K562 (cell line): ENCODE data around the gene MAD2L1. TPM values are rescaled to one million over a fixed set of nuclear protein-coding genes. Genes with fewer than 3 reads are reported as not detected.

ENCODE experiments used
- ATAC-seq: fragments of 200-7000 bp; cut with Tn5 transposase; 3 replicates; pipeline ENCODE4 v1.9.1; 2020; ENCODE audit warnings: moderate library complexity
- BruUV-seq: library from RNA; stranded (reverse); fragments of 400-500 nt; replicated peaks from 2 replicates; lab custom pipeline; 2021; lab: Mats Ljungman, UMichigan
- CTCF ChIA-PET: fragments of 300-600 bp; formaldehyde crosslinking; extraction: SDS; loops from one replicate; lab custom pipeline; 2021; ENCODE audit warnings: low intra/inter-chr PET ratio; lab: Yijun Ruan, JAX
- POLR2A ChIA-PET: fragments of 300-600, 350-650 bp; sonication (Branson Sonifier 250); formaldehyde crosslinking; extraction: SDS; loops from one replicate; lab custom pipeline; 2021; ENCODE audit warnings: antibody characterized with exemption, inconsistent platforms; lab: Yijun Ruan, JAX
- DNase-seq, 4 experiments: peaks; one replicate each; pipeline versions ENCODE4 v3.0.0 to v3.0.0-alpha.2; 2011 to 2018; ENCODE audit warnings: low spot score in 3 of 4, mixed read lengths in 3 of 4; ENCODE audit errors: extremely low read depth in 1 of 4
- FAIRE-seq: peaks from 2 replicates; lab custom pipeline; 2011; peaks lifted over from hg19 to GRCh38; lab: Jason Lieb, UNC
- H2AFZ ChIP-seq: 2 replicates; pipeline ENCODE4 v1.6.0; 2011; ENCODE audit warnings: low read depth, low read length, control low read depth, inconsistent platforms
- H3K27ac ChIP-seq: fragments of 200-600 bp; 3 replicates; pipeline ENCODE4 v1.8.0; 2011; ENCODE audit warnings: low read depth, mild to moderate bottlenecking, control low read depth, inconsistent platforms, low read length, moderate library complexity, mixed read lengths; ENCODE audit errors: extremely low read depth
- H3K27me3 ChIP-seq, 2 experiments: fragments of 300-600 bp in 1 of 2; 2 replicates in 1 of 2; 3 replicates in 1 of 2; pipeline versions ENCODE4 v1.6.0 to v1.8.0; 2011; ENCODE audit warnings: inconsistent platforms in 2 of 2, low read length in 2 of 2, mild to moderate bottlenecking in 1 of 2, mixed read lengths in 1 of 2, moderate library complexity in 1 of 2; ENCODE audit not compliant: control insufficient read depth in 2 of 2, insufficient read depth in 2 of 2
- H3K36me3 ChIP-seq: fragments of 300-600 bp; 3 replicates; pipeline ENCODE4 v1.8.0; 2011; ENCODE audit warnings: mild to moderate bottlenecking, low read length, inconsistent platforms; ENCODE audit not compliant: control insufficient read depth, insufficient read depth
- H3K4me1 ChIP-seq, 2 experiments: fragments of 200-600 bp in 1 of 2; replicated peaks in 1 of 2; 2 replicates in 1 of 2; 3 replicates in 1 of 2; pipeline versions ENCODE4 v1.5.1 to v1.8.0; 2011; ENCODE audit warnings: inconsistent platforms in 2 of 2, low read length in 2 of 2, mild to moderate bottlenecking in 1 of 2, mixed read lengths in 1 of 2, moderate library complexity in 1 of 2; ENCODE audit not compliant: control insufficient read depth in 2 of 2, insufficient read depth in 2 of 2
- H3K4me2 ChIP-seq: 2 replicates; pipeline ENCODE4 v1.6.1; 2011; ENCODE audit warnings: low read length, control low read depth, inconsistent platforms, mixed read lengths; ENCODE audit not compliant: insufficient read depth
- H3K4me3 ChIP-seq: fragments of 200-600 bp; sonication (generic), shearing (Covaris generic); 2 replicates; pipeline ENCODE4 v1.5.1; 2016; ENCODE audit warnings: control low read depth, inconsistent platforms
- H3K79me2 ChIP-seq: fragments of 200-600 bp; 3 replicates; pipeline ENCODE4 v1.8.0; 2011; ENCODE audit warnings: low read length, inconsistent platforms; ENCODE audit not compliant: control insufficient read depth, insufficient read depth
- H3K9ac ChIP-seq, 2 experiments: 2 replicates each; pipeline versions ENCODE4 v1.6.0 to v1.6.1; 2011; ENCODE audit warnings: low read depth in 2 of 2, low read length in 2 of 2, control low read depth in 1 of 2, inconsistent platforms in 1 of 2, mild to moderate bottlenecking in 1 of 2, mixed read lengths in 1 of 2; ENCODE audit not compliant: insufficient read depth in 1 of 2
- H3K9me1 ChIP-seq: one replicate; pipeline ENCODE4 v1.6.0; 2011; ENCODE audit warnings: inconsistent platforms, mild to moderate bottlenecking, low read length, moderate library complexity; ENCODE audit not compliant: control insufficient read depth, insufficient read depth
- H3K9me3 ChIP-seq: replicated peaks from 2 replicates; pipeline ENCODE4 v1.5.1; 2011; ENCODE audit warnings: low read depth, low read length, inconsistent platforms; ENCODE audit not compliant: control insufficient read depth, insufficient read depth
- H4K20me1 ChIP-seq: replicated peaks from 2 replicates; pipeline ENCODE4 v1.6.1; 2011; ENCODE audit warnings: low read length, inconsistent platforms, mixed read lengths; ENCODE audit not compliant: control insufficient read depth, insufficient read depth
- NRF1 ChIP-seq, 2 experiments: fragments of 450-650 bp; IDR thresholded peaks in 1 of 2; conservative IDR thresholded peaks in 1 of 2; 2 replicates each; pipeline ENCODE4 v1.6.1; 2014; ENCODE audit warnings: mild to moderate bottlenecking in 2 of 2
- WGBS: fragments of 100-300 bp; shearing (Covaris generic); methylation state at CpG from one replicate; pipeline ENCODE4 v1.1.6; 2016; ENCODE audit warnings: low coverage, mixed read lengths; ENCODE audit not compliant: insufficient coverage; ENCODE audit errors: missing lambda C conversion rate; 5-methylcytosine and 5-hydroxymethylcytosine counted together
- in situ Hi-C: fragments of 300-500 bp; cut with MboI; formaldehyde crosslinking; loops from 4 replicates; pipeline ENCODE4 v1.15.0; 2018; ENCODE audit warnings: inconsistent platforms, mixed read lengths
- intact Hi-C: fragments of 100-400 bp; cut with micrococcal nuclease; formaldehyde crosslinking; loops from 2 replicates; pipeline ENCODE4 v1.14.2; 2022
- polyA plus RNA-seq, 8 experiments: library from polyadenylated mRNA; depleted of rRNA in 4 of 8; stranded (reverse) in 5 of 8; unstranded in 3 of 8; fragments of >200 nt; fragmentation: Nextera tagmentation in 2 of 8; fragmentation: Illumina TruSeq in 1 of 8; extraction: Ambion mirVana in 2 of 8; extraction: Trizol in 1 of 8; gene quantifications; 2 replicates each; pipeline versions ENCODE4 v1.2.1 to v1.2.3, GENCODE V29; 2011 to 2014; ENCODE audit warnings: inconsistent platforms in 1 of 8, missing spikeins in 1 of 8
- total RNA-seq, 7 experiments: library from RNA; depleted of rRNA in 6 of 7; stranded (reverse); fragments of >200 nt in 6 of 7; fragmentation: Illumina TruSeq in 2 of 7; extraction: Trizol in 2 of 7; gene quantifications; 2 replicates each; pipeline versions ENCODE4 v1.2.1 to v1.2.3, GENCODE V29; 2011 to 2021; ENCODE audit warnings: low replicate concordance in 1 of 7
- TF ChIP-seq, protein P1 (sequence below): sonication (generic); formaldehyde crosslinking; IDR thresholded peaks from 2 replicates; pipeline ENCODE4 v1.8.1; 2023; ENCODE audit warnings: mild to moderate bottlenecking, missing genetic modification reagents

The MAD2L1 gene
- total and polyA plus RNA-seq, 9 of the 15 experiments (the other 6 are each of a cell fraction or from before 2014, with no cell fraction given) = 75.0 to 494 (median 129) TPM

DNA sequence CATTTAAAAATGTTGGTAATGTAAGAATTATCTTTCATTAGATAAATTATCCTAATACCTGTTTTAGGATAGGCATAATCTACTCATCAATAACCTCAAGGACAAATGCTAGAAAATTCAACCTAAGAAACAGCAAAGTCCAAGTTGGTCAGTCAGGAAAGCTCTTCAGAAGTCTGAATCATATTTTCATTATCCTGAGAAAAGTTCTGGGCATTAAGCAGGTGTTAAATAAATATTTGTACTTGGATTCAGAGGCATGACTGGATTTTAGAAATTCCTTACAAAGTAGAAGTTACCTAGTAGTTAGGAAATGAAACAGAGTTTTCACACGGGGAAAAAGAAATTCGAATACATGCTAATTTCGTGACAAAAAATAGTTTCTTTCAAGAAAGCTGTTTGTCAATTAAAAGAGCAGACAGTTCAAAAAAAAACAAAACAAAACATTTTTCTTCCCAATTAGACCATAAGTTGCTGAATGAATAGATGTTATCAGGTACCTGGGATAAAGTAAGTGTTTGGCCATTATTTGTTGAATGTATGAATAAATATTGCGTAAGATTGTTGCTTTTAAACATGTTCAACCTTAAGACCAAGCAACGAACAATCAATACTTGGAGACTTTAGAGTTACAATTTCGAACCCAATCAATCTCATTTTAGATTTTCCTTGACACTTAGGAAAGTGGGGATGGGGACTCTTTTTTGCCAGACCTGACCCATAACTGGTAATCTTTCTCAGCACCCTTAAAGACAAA, 48.5 kb downstream of the MAD2L1 start (continued):
- TF ChIP-seq NRF1 (conservative IDR thresholded peaks at IDR 0.05 in 1 of 2, IDR thresholded peaks at IDR 0.05 in 1 of 2) = no peak
- TF ChIP-seq, all 486 proteins: peak for 2

DNA sequence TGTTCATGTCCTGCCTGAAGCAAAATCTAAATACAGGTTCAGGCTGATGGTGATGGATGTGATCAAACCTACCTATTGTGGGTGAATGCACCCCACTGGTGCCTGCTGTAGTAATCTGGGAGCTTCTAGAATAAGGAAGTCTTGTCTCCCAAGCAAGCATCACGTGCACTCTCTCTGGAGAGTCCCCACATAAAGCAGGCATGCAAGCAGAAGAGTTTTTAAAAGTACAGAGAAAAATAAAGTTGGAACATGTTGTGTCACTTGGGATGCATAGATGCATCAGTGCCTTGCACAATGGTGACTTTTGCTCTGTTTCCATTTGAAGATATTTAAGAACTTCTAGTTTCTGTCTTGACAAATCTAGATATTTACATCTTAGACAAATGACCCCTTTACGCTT, 54.9 kb downstream of the MAD2L1 start:
- TF ChIP-seq, protein P1, sequence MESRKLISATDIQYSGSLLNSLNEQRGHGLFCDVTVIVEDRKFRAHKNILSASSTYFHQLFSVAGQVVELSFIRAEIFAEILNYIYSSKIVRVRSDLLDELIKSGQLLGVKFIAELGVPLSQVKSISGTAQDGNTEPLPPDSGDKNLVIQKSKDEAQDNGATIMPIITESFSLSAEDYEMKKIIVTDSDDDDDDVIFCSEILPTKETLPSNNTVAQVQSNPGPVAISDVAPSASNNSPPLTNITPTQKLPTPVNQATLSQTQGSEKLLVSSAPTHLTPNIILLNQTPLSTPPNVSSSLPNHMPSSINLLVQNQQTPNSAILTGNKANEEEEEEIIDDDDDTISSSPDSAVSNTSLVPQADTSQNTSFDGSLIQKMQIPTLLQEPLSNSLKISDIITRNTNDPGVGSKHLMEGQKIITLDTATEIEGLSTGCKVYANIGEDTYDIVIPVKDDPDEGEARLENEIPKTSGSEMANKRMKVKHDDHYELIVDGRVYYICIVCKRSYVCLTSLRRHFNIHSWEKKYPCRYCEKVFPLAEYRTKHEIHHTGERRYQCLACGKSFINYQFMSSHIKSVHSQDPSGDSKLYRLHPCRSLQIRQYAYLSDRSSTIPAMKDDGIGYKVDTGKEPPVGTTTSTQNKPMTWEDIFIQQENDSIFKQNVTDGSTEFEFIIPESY = no peak
- BruUV-seq = no TSS peak
- no peak for FAIRE-seq
- ChIA-PET POLR2A (no interaction called here), CTCF (no interaction called here)
- H3K9ac ChIP-seq = no peak overlapping the region
- H3K36me3 ChIP-seq = no peaks in the 10 kb centered on the region
- H3K27me3 ChIP-seq = no peaks in the 10 kb centered on the region
- in situ Hi-C loops = no loop called here
- DNase-seq = no peak
- no peak overlapping the region for H3K4me3 ChIP-seq
- H3K79me2 ChIP-seq = no peaks in the 10 kb centered on the region
- no peak overlapping the region for H2AFZ ChIP-seq
- H3K9me3 ChIP-seq = no peaks in the 10 kb centered on the region
- no peak overlapping the region for H3K27ac ChIP-seq
- no peaks in the 10 kb centered on the region for H4K20me1 ChIP-seq
- no peaks in the 10 kb centered on the region for H3K9me1 ChIP-seq
- intact Hi-C loops = no loop called here
- no peak overlapping the region for H3K4me2 ChIP-seq
- no peak for ATAC-seq
- WGBS = 0% methylated on average over 2 of the region's 2 CpGs
- no peaks in the 10 kb centered on the region for H3K4me1 ChIP-seq
